ENCODE results near the gene PACRG.

Gene PACRG

GRCh38 chr6:163170294-163170883, 442.6 kb downstream of the PACRG start:
- Mint-ChIP-seq H3K4me3 (no peak overlapping the region), H3K9me3 (no peaks in the 10 kb centered on the region), H3K27me3 (peaks cover 4% of the 10 kb centered on the region), H3K27ac (no peak overlapping the region), H3K4me1 (no peaks in the 10 kb centered on the region)
- ATAC-seq (peak; percentile 68), DNase-seq (peak; percentile 20 to 43)

GRCh38 chr6:163173741-163174140, 446.0 kb downstream of the PACRG start:
- Mint-ChIP-seq H3K4me1 (no peaks in the 10 kb centered on the region), H3K27ac (no peak overlapping the region), H3K27me3 (peaks cover 11% of the 10 kb centered on the region), H3K9me3 (no peaks in the 10 kb centered on the region), H3K4me3 (no peak overlapping the region)
- ATAC-seq (no peak), DNase-seq (no peak)

- Mint-ChIP-seq H3K4me1 (no peaks in the 10 kb centered on the region), H3K9me3 (no peaks in the 10 kb centered on the region), H3K27ac (peak overlapping the region in 1 of 2 donors; percentile 2), H3K27me3 (peaks cover 11% of the 10 kb centered on the region), H3K4me3 (no peak overlapping the region)
- ATAC-seq (no peak), DNase-seq (no peak)
Observed at GRCh38 chr6:163175301-163175700, 447.5 kb downstream of the PACRG start.

GRCh38 chr6:163176097-163176496, 448.3 kb downstream of the PACRG start:
- no peak overlapping the region for H3K4me3 Mint-ChIP-seq
- ATAC-seq (no peak), DNase-seq (no peak)
- no peak overlapping the region for H3K27ac Mint-ChIP-seq
- H3K9me3 Mint-ChIP-seq: no peaks in the 10 kb centered on the region
- H3K27me3 Mint-ChIP-seq: peaks cover 11% of the 10 kb centered on the region
- H3K4me1 Mint-ChIP-seq: no peaks in the 10 kb centered on the region

- Mint-ChIP-seq H3K4me3 (no peak overlapping the region), H3K27me3 (peaks cover 11% of the 10 kb centered on the region), H3K4me1 (no peaks in the 10 kb centered on the region), H3K9me3 (no peaks in the 10 kb centered on the region), H3K27ac (peak overlapping the region in 1 of 2 donors; percentile 67)
- DNase-seq: no peak
- ATAC-seq: no peak
Observed at GRCh38 chr6:163177007-163177406, 449.2 kb downstream of the PACRG start.

GRCh38 chr6:163177892-163178420, 450.2 kb downstream of the PACRG start:
- H3K4me1 Mint-ChIP-seq: no peaks in the 10 kb centered on the region
- no peaks in the 10 kb centered on the region for H3K9me3 Mint-ChIP-seq
- H3K27ac Mint-ChIP-seq: no peak overlapping the region
- H3K27me3 Mint-ChIP-seq: peaks cover 11% of the 10 kb centered on the region
- DNase-seq (no peak), ATAC-seq (no peak)
- H3K4me3 Mint-ChIP-seq: no peak overlapping the region

GRCh38 chr6:163179061-163179460, 451.3 kb downstream of the PACRG start:
- no peak overlapping the region for H3K4me3 Mint-ChIP-seq
- H3K9me3 Mint-ChIP-seq: no peaks in the 10 kb centered on the region
- no peaks in the 10 kb centered on the region for H3K4me1 Mint-ChIP-seq
- H3K27ac Mint-ChIP-seq: no peak overlapping the region
- ATAC-seq: no peak
- peaks cover 11% of the 10 kb centered on the region for H3K27me3 Mint-ChIP-seq
- DNase-seq: no peak

GRCh38 chr6:163179721-163180120, 451.9 kb downstream of the PACRG start:
- peaks cover 11% of the 10 kb centered on the region for H3K27me3 Mint-ChIP-seq
- DNase-seq (no peak), ATAC-seq (no peak)
- no peaks in the 10 kb centered on the region for H3K4me1 Mint-ChIP-seq
- no peak overlapping the region for H3K4me3 Mint-ChIP-seq
- H3K9me3 Mint-ChIP-seq: no peaks in the 10 kb centered on the region
- peak overlapping the region in 1 of 2 donors; percentile 53 for H3K27ac Mint-ChIP-seq

- ATAC-seq: peak; percentile 84
- H3K4me3 Mint-ChIP-seq: no peak overlapping the region
- H3K9me3 Mint-ChIP-seq: no peaks in the 10 kb centered on the region
- no peaks in the 10 kb centered on the region for H3K4me1 Mint-ChIP-seq
- DNase-seq: peak; percentile 9 to 44
- H3K27me3 Mint-ChIP-seq: peaks cover 11% of the 10 kb centered on the region
- H3K27ac Mint-ChIP-seq: peak overlapping the region in 1 of 2 donors; percentile 72
Observed at GRCh38 chr6:163180874-163181541, 453.2 kb downstream of the PACRG start.

- DNase-seq (no peak), ATAC-seq (no peak)
- Mint-ChIP-seq H3K9me3 (no peaks in the 10 kb centered on the region), H3K4me3 (no peak overlapping the region), H3K27me3 (peaks cover 11% of the 10 kb centered on the region), H3K4me1 (no peaks in the 10 kb centered on the region), H3K27ac (peak overlapping the region in 1 of 2 donors; percentile 72)
Observed at GRCh38 chr6:163181666-163182180, 453.9 kb downstream of the PACRG start.

- Mint-ChIP-seq H3K27ac (no peak overlapping the region), H3K4me3 (no peak overlapping the region), H3K27me3 (peaks cover 2% of the 10 kb centered on the region), H3K4me1 (no peaks in the 10 kb centered on the region), H3K9me3 (no peaks in the 10 kb centered on the region)
- ATAC-seq (no peak), DNase-seq (no peak)
Observed at GRCh38 chr6:163182696-163183095, 454.9 kb downstream of the PACRG start.

- H3K27ac Mint-ChIP-seq: no peak overlapping the region
- no peak for ATAC-seq
- no peak for DNase-seq
- H3K4me1 Mint-ChIP-seq: no peaks in the 10 kb centered on the region
- no peaks in the 10 kb centered on the region for H3K27me3 Mint-ChIP-seq
- H3K9me3 Mint-ChIP-seq: no peaks in the 10 kb centered on the region
- H3K4me3 Mint-ChIP-seq: no peak overlapping the region
Observed at GRCh38 chr6:163183806-163184205, 456.0 kb downstream of the PACRG start.

- ATAC-seq (no peak), DNase-seq (no peak)
- Mint-ChIP-seq H3K27ac (no peak overlapping the region), H3K27me3 (no peaks in the 10 kb centered on the region), H3K4me3 (no peak overlapping the region), H3K9me3 (no peaks in the 10 kb centered on the region), H3K4me1 (no peaks in the 10 kb centered on the region)
Observed at GRCh38 chr6:163185744-163186143, 458.0 kb downstream of the PACRG start.

- Mint-ChIP-seq H3K4me1 (no peaks in the 10 kb centered on the region), H3K9me3 (no peaks in the 10 kb centered on the region), H3K27me3 (peaks cover 7% of the 10 kb centered on the region), H3K27ac (no peak overlapping the region), H3K4me3 (no peak overlapping the region)
- no peak for DNase-seq
- ATAC-seq: peak; percentile 23
Observed at GRCh38 chr6:163186527-163186926, 458.8 kb downstream of the PACRG start.

GRCh38 chr6:163187201-163187600, 459.4 kb downstream of the PACRG start:
- H3K4me3 Mint-ChIP-seq: no peak overlapping the region
- H3K27ac Mint-ChIP-seq: no peak overlapping the region
- DNase-seq (no peak), ATAC-seq (no peak)
- H3K27me3 Mint-ChIP-seq: peaks cover 12% of the 10 kb centered on the region
- H3K4me1 Mint-ChIP-seq: no peaks in the 10 kb centered on the region
- H3K9me3 Mint-ChIP-seq: no peaks in the 10 kb centered on the region

- no peak overlapping the region for H3K4me3 Mint-ChIP-seq
- DNase-seq: no peak
- H3K27ac Mint-ChIP-seq: no peak overlapping the region
- H3K4me1 Mint-ChIP-seq: no peaks in the 10 kb centered on the region
- no peaks in the 10 kb centered on the region for H3K9me3 Mint-ChIP-seq
- peaks cover 12% of the 10 kb centered on the region for H3K27me3 Mint-ChIP-seq
- no peak for ATAC-seq
Observed at GRCh38 chr6:163187606-163188005, 459.8 kb downstream of the PACRG start.

Data from stimulated activated naive CD8-positive, alpha-beta T cell treated with anti-CD3 and anti-CD28 coated beads, Interleukin-15, amount 100 ng/mL, for 72 hours (primary cell).